Measurements from ENCODE around the gene GALNT7.
"Not testable (repeated sequence)": the region's sequence is repeated elsewhere in the genome, so short reads cannot be mapped to it uniquely, and the experiment has no call there.

GALNT7 gene, protein sequence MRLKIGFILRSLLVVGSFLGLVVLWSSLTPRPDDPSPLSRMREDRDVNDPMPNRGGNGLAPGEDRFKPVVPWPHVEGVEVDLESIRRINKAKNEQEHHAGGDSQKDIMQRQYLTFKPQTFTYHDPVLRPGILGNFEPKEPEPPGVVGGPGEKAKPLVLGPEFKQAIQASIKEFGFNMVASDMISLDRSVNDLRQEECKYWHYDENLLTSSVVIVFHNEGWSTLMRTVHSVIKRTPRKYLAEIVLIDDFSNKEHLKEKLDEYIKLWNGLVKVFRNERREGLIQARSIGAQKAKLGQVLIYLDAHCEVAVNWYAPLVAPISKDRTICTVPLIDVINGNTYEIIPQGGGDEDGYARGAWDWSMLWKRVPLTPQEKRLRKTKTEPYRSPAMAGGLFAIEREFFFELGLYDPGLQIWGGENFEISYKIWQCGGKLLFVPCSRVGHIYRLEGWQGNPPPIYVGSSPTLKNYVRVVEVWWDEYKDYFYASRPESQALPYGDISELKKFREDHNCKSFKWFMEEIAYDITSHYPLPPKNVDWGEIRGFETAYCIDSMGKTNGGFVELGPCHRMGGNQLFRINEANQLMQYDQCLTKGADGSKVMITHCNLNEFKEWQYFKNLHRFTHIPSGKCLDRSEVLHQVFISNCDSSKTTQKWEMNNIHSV

DNA sequence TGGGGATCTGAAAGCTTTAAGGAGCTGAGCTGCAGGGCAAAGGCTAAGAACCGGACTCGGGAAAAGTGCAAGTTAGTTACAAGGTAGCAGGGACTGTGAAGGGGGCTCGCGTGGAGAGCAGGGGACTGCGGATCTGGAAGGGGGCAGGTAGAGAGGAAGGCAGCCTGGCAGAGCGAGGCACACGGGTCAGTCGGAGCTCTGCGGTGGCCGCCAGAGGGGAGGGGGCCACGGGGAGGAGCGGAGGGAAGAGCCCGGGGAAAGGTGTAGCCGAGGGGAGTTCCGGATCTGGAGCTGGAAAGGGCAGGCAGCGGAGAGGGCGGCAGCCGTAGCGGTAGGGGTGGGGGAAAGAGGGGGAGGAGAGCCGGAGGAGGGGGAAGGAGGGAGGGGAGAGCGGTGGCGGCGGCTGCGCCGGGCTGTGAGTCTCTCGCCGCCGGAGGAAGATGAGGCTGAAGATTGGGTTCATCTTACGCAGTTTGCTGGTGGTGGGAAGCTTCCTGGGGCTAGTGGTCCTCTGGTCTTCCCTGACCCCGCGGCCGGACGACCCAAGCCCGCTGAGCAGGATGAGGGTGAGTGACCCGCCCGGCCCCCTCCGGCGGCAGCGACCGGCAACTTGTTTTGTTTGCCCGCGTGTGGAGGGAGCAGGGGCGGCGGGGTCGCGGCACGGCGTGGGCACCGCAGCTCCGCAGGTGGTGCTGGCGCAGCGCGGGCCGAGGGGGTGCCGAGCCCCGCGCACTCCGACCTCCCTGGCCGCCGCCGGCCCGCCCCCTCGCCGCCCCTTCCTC lies at the start of gene GALNT7:
Gene GALNT7, plus strand, starts transcription at position 416 of the 782 bp plus-strand sequence. Its CDS starts 25 bp downstream, at position 441.
- no peak for DNase-seq

DNA sequence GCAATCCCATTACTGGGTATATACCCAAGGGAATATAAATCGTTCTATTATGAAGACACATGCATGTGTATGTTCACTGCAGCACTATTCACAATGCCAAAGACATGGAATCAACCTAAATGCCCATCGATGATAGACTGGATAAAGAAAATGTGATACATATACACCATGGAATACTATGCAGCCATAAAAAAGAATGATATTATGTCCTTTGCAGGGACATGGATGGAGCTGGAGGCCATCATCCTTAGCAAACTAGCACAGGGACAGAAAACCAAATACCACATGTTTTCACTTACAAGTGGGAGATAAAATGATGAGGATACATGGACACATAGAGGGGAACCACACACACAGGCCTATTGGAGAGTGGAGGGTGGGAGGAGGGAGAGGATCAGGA lies 49.8 kb upstream of the GALNT7 start:
- not testable (repeated sequence) for DNase-seq

DNA sequence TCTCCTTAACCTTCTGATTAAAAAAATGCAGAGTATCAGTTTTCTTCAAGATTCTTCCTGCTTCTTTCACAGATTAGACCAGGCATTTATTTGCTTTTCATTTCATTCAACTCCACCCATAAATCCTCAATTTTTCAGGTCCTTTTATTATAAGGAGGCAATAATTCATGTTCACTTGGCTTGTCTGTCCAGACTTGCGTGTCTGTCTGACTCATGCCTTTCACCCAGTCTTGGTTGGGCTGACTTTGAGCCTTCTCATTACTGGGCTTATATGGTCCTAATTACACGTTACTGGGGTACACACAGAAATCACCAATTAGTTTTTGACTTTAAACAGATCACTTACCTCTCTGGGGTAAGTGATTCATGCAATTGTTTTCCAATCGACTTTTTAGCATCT lies 48.8 kb upstream of the GALNT7 start:
- DNase-seq: no peak

DNA sequence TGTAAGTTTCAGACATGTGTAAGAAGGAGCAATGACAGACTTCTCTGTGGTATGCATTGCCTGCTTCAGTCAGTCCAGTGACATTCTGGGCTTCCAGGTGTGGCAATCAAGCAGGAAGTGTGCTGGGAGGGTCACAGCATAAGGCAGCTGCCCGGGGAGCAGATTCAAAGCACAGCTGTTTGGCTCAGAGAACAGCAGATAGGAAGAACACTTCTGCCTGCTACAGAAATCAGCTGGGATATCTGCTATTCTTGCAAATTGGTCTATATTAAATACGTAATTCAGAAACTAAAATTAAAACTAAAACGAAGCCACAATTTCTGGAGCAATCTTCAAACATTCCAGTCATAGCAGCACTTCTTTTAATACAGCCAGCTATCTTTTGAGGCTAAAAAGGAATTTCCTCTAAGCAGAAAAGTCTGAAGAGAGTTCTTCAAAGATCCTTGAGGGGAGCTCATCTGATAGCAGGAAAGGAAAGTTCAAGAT lies 47.5 kb upstream of the GALNT7 start:
- DNase-seq: peak; percentile 53

DNA sequence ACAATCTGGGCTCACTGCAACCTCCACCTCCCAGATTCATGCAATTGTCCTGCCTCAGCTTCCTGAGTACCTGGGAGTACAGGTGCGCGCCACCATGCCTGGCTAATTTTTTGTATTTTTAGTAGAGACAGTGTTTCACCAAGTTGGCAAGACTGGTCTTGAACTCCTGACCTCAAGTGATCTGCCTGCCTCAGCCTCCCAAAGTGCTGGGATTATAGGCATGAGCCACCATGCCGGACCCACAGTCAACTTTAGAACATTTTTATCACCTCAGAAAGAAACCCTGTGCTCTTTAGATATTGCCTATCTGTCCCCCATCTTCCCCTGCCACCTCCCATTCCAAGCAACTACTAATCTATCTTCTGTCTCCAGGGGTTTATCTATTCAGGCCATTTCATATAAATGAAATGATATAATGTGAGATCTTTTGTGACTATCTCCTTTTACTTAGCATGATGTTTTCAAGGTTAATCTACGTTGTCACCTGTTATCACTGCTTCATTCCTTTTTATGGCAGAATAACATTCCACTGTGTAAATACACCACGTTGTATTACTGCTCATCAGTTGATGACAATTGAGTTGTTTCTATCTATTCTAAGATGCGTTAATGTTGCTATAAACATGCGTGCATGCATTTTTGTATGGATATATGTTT lies 44.3 kb upstream of the GALNT7 start:
- no peak for DNase-seq

DNA sequence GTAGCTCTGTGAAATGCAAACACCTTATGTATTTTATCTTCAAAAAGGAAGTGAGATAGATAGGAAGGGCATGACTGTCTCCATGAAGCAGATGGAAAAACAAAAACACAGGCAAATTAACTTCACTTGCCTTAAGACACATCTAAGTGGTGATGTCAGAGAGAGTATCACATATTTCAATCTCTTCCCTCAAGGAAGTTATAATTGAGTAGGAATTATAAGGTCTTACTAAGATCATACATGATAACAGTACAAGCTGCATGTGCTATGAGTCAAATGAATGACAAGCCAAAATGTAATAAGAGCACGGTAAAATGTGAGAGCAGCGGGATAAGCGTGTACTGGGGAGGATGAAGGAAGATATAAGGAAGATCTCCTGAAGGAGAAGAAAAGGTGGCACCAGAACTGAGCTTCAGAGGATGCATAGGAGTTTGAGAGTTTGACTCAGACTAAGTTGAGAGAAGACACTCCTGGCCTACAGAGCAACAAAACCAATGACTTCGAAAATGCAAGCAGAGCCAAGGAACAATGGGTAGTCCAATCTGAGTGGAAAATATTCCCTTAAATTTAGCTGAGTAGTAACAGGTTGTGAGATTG lies 43.3 kb upstream of the GALNT7 start:
- DNase-seq: no peak

DNA sequence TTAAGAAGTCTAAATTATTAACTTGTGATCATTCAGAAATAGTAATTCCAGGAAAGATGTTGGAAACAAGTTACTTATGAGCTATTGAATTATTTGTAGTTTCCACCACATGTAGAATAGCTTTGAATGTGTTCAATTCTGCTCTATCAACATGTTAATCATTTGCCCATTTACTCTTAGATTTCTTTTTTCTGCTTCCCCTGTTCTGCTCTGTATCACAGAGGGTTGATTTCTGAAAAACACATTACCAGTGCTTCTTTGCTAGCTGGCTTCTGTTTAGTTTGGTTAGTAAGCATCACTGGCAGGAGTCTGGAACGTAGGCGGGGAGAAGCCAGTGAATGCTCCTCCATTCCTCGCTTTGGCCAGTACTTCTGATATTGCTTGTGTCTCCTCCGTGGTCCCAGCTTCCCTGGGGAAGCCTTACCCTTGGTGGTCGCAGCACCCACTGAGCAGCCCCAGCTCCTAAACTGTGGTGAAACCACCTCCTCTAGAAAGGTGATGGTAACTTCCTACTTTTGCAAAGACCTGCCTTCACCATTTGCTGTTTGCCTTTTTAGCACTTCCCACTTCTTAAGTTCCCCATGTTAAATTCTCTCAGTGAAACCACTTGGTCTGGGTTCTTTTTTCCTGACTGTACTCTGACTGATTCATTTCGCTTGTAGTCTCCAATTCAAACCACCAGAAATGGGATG lies 40.3 kb upstream of the GALNT7 start:
- no peak for DNase-seq

DNA sequence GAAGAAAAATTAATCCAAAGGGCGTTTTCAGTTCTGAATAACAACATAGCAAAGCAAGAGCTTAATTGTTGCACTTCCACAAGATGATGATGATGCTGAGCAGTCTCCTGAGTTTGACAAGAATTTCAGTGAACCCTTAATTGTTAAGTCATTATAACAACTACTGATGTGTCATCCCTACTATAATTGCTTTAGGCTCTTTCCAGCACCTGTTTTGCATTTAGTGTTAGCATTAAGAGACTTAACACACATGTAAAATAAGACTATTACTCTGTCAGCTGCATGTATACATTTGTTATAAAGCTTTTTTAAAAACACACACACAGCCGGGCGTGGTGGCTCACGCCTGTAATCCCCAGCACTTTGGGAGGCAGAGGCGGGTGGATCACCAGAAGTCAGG lies 37.9 kb upstream of the GALNT7 start:
- DNase-seq: no peak

DNA sequence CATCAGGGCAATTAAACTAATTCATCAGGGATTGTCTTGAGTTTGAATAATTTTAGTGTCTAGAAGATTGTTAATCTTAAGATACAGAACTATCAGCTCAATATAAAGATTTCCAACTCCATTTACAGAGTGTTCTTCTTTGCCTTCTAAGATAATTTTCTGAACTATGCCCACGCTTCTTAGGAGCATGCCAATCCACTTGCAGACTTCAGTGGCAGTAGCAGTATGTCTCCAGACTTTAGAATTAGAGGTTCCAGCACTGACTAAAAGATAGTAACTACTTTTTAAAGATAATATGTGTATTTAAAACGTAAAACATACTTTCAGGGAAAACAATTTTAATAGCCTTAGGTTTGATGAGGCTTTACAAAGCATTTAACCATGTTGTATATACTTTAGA lies 34.2 kb upstream of the GALNT7 start:
- DNase-seq: no peak

DNA sequence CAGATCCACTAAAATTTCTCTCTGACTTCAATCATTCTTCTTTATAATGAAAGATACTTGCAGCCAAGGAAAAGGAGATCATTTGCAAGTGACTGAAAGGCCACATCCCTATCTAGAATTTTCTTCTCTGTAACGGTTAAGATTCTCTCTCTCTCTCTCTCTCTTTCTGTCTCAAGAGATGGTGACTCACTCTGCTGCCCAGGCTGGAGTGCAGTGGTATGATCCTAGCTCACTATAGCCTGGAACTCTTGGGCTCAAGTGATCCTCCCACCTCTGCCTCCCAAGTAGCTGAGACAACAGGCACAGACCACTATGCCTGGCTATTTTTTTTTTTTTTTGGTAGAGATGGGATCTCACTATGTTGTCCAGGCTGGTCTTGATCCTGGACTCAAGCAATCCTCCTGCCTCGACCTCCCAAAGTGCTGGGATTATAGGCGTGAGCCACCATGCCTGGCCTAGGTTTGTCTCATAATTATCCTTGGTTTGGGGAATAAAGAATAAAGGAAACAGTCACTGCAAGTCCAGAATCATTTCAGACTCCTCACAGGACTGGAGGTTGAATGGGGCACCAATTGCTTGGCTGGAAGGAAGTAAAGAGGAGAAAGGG lies 33.3 kb upstream of the GALNT7 start:
- no peak for DNase-seq

DNA sequence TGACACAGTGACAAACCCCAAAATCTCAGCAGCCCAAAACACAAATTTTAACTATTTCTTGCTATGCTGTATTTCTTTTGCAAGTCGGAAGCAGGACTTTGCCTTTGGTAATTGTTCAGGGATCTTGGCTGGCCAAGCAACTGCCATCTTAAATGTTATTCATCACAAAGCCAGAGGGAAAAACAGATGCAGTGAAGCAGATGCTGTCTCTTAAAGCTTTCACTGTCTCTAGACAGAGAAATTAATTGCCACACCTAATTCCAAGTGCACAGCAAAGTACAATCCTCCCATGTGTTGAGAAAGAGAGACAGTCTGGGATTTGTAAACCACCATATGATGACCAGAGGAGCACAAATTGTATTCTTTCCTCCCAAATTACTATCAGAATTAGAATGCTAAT lies 30.0 kb upstream of the GALNT7 start:
- DNase-seq: no peak

DNA sequence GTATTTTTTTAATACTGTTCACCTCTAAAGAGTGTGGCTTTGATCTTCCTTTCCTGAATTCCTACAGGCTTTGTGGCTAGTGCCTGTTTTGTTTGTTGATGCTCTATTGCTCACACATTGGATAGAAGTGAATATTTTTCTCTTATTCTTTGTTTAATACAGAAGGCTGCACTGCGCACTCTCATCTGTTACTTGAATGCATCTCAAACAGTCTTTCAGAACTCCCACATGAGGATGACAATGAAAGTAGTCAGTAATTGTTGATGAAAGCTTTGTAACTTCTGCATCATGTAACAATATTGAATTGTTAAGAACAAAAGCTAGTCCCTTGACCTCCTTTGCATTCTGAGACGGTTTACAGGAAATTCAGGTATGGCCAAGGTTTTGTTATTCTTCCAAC lies 29.1 kb upstream of the GALNT7 start:
- no peak for DNase-seq

DNA sequence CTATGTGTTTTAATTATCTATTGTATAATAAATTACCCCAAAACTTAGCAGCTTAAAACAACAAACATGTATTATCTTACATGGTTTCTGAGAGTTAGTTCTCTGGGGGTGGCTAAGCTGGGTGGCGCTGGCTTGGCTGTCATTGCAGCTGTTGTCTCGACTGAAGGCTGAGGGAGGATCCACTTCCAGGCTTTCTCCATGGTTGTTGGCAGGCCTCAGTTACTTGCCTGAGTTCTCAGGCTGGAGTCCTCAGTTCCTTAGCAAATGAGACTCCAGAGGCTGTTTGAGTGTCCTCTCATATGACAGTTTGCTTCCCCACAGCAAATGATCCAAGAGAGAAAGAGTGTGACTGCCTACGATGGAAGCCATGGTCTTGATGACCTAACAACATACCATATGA lies 23.5 kb upstream of the GALNT7 start:
- DNase-seq: no peak

DNA sequence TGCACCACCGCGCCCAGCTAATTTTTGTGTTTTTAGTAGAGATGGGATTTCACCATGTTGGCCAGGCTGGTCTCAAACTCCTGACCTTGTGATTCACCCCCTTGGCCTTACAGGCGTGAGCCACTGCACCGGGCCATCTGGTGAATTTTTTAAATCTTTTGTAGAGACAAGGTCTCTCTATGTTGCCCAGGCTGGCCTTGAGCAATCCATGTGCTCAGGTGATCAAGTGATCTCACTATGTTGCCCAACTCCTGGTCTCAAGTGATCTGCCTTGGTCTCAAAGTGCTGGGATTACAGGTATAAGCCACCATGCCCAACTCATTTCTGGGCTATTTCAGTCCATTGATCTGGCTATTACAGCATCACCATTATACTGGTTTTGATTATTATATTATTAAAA lies 22.2 kb upstream of the GALNT7 start:
- DNase-seq: no peak

DNA sequence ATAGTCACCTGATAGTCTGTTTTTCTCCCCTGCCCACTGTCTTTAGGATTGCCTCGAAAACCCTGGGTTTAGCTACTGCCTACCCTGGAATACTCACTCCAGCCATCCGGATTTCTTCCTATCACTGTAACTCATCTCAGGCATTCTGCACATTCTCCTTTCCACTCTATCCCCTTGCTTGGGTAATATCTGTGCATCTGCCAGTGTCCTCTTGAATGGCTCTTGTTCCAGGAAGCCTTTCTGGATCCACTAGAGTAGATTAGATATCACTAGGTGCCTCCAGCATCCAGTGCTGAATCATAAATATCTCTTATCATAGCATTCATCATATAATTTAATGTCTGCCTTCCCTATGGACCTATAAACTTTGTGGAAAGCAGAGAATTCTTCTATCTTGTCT lies 17.1 kb upstream of the GALNT7 start:
- no peak for DNase-seq

DNA sequence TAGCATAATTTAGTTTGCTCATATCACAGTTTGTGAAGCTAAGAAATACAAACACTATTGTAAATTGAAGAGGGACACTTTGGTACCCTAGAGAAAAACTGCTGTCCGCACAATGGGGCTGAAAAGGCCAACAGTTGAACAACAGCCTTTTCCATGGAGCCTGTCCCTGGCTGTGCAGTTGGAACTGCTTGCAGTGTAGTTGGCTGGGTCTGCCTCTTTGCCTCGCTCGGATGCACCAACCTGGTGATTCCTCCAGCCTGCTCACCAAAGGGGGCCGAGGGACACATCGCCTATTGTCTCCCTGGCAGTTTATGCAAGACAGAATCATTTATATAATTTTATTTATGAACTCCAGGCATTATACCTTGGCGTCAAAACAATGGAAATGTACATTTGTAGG lies 16.5 kb upstream of the GALNT7 start:
- no peak for DNase-seq

DNA sequence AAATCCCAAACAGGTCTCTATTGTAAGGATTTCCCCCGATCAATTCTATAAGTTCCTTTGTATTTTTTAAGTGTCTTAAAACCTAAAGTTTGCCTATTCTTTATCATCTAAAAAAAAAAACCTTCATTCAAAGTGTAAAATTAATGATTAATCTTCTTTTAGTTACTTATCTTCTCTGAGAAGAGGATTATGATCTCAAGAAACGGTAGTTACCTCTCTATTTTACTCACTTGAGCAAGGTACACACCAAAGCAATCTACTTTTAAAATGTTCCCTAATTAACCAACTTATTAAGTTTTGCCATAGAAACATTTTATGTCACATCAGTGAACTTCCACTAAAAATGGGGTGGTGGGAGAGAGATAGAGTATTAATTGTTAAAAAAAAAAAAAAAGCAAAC lies 15.2 kb upstream of the GALNT7 start:
- no peak for DNase-seq

DNA sequence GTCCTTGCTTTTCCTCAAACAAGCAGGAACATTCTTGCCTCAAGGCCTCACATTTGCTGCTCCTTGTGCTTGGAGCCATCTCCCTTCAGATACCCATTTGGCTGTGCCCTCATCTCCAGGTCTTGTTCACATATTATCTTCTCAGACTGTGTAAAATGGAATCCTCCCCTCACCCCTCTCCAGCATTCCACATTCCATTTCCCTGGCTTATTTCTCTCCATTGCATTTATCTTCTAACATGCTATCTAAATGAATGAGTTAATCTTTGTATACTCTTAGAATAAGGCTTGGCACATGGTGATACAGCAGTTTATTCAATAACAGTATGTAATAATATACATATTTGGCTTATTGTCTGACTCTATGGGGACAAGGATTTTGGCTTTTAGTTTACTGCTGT lies 8.8 kb upstream of the GALNT7 start:
- DNase-seq: no peak

DNA sequence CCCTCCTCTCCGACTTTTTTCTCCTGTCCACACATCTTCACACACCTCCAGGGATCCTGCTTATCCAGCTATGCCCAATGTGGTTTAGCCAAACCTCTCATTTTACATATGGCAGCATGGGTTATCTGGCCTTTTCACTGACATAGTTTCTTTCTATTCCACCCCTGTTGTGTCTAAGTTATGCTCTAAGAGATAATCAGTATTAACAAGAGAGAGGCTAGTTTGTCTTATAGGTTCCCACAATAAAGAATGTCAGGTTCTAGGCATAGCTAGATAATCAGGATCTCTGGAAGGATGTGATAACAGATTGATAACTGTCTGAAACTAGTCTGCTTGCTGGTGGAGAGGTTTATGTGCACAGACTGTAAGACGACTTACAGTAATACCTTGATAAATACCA lies 7.7 kb upstream of the GALNT7 start:
- no peak for DNase-seq

DNA sequence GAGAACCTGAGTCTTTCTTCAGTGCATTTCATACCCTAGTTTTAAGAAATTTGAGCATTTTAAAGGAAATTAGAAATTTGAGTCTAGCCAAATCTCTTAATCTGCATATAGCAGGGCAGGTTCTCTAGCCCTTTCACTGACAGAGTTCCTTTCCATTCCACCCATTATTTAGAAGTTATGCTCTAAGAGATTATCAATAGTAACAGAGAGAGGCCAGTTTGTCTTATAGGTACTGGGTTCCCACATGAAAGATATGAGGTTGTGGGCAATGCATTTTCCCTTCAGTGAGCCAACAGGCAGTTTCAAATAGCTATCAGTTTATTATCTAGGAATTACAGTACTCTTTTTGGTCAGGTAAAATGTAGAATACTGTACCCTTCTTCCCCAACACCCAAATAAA lies 7.3 kb upstream of the GALNT7 start:
- no peak for DNase-seq

DNA sequence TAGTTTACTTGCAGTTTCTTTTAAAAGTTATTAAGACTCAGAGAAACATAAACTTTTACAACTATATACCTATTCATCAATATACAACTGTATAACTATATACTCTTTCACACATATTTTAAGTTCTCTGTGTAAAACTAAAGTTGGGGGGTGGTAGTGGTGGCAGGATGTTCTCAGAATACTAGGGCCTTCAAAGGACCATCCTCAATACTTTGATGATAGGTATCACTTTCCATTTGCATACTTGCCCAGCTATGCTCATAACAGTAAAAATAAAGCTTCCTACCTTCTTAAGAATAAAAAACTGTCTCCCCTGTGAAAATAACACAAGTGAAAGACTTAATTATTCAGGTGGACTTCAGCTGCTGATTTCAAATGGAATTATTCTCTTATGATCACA lies 2.9 kb upstream of the GALNT7 start:
- no peak for DNase-seq

DNA sequence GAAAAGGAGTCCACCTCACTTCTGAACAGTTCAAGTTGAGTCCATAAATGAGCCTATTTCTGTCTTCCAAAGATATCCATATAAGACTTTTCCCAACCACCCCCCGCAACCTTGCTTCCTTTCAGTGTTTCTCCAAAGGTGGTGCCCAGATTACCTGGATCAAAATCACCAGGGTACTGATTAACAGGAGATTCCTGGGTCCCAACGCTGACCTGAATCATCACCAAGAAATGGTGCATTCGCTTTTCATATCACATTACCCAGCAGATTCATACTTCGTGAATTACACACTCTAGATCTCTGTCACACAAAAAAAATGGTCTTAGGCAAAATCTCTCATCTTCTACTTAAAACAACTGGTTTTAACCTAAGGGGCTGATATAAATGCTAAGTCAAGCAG lies 2.1 kb upstream of the GALNT7 start:
- no peak for DNase-seq

All from inflammatory macrophage treated with lipopolysaccharide for 4 hours (primary cell).